ENCODE results near the gene ITGA11.

DNA sequence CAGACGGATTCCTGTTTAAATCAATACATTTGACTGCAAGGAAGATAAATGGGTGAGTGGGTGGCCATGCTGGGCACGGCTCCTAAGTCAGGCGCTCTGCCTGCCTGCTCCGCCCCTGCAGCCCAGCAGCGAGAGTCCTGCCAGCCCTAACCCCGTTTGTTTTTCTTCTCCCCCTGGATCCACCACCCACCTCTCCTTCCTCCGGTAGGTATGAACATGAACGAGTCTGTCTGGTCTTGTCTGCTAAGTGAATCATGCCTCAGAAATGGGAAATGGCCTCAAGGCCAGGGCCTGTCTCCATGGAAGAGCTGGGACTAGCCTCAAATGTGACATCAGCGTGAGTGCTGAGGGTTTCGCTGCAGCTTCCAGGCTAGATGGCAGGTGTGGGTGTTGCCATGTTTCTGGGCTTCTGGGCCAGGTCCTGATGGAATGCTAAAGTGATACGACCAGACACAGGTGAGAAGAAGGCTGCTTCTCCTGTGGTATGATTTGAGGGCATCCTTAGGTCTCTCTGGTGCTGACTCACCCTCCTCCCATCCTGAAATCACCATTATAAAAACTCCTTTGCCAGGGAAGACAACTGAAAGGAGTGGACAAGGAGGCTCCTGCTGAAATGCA, 160.0 kb downstream of the ITGA11 start:
- TF ChIP-seq CTCF (IDR thresholded peaks at IDR 0.05 in 8 of 11, conservative IDR thresholded peaks at IDR 0.05 in 3 of 11) (no peak), POLR2A (IDR thresholded peaks at IDR 0.05) (no peak), POLR2AphosphoS5 (IDR thresholded peaks at IDR 0.05) (no peak)

Measured in spleen (tissue), 7 donors.